Common myeloid progenitor, CD34-positive (primary cell): ENCODE results near the gene SDK2.

ENCODE experiments used
- CTCF ChIA-PET: fragments of 350-600 bp; sonication (Branson Sonifier 250); formaldehyde crosslinking; loops from one replicate; lab custom pipeline; 2021; ENCODE audit warnings: antibody characterized with exemption; lab: Charles Lee
- POLR2A ChIA-PET: fragments of 350-600 bp; sonication (Branson Sonifier 250); formaldehyde crosslinking; loops from one replicate; lab custom pipeline; 2021; ENCODE audit warnings: antibody characterized with exemption; lab: Charles Lee
- DNase-seq, 3 donors: peaks; one replicate each; pipeline versions ENCODE4 v3.0.0 to v3.0.0-alpha.2; 2013
- H3K27ac ChIP-seq, 2 experiments: 1 replicate in 1 of 2; 2 replicates in 1 of 2; pipeline ENCODE4 v1.7.0; 2013; ENCODE audit warnings: inconsistent platforms in 2 of 2, low read length in 2 of 2, mild to moderate bottlenecking in 2 of 2, low read depth in 1 of 2, moderate library complexity in 1 of 2; ENCODE audit not compliant: severe bottlenecking in 2 of 2, insufficient read depth in 1 of 2, poor library complexity in 1 of 2
- H3K27me3 ChIP-seq, 5 experiments: replicated peaks in 2 of 5; 1 replicate in 3 of 5; 2 replicates in 2 of 5; pipeline versions ENCODE4 v1.6.1 to v1.7.0; 2013; ENCODE audit warnings: low read length in 4 of 5, mild to moderate bottlenecking in 2 of 5, moderate library complexity in 2 of 5, inconsistent platforms in 1 of 5; ENCODE audit not compliant: insufficient read depth in 5 of 5, control insufficient read depth in 4 of 5
- H3K36me3 ChIP-seq, 4 experiments: 1 replicate in 2 of 4; 2 replicates in 2 of 4; pipeline versions ENCODE4 v1.6.1 to v1.7.0; 2013; ENCODE audit warnings: low read length in 3 of 4, control low read depth in 1 of 4, mild to moderate bottlenecking in 1 of 4; ENCODE audit not compliant: control insufficient read depth in 4 of 4, insufficient read depth in 4 of 4
- H3K4me1 ChIP-seq, 4 experiments: 1 replicate in 3 of 4; 2 replicates in 1 of 4; pipeline versions ENCODE4 v1.6.1 to v1.7.1; 2013; ENCODE audit warnings: low read length in 3 of 4, mild to moderate bottlenecking in 3 of 4, control low read depth in 1 of 4, inconsistent platforms in 1 of 4, moderate library complexity in 1 of 4; ENCODE audit not compliant: control insufficient read depth in 4 of 4, insufficient read depth in 4 of 4; ENCODE audit errors: control extremely low read depth in 1 of 4
- H3K4me3 ChIP-seq, 7 experiments: 1 replicate in 4 of 7; 2 replicates in 3 of 7; pipeline versions ENCODE4 v1.5.1 to v1.7.0; 2013; ENCODE audit warnings: mild to moderate bottlenecking in 7 of 7, low read length in 6 of 7, moderate library complexity in 6 of 7, inconsistent platforms in 2 of 7, low read depth in 2 of 7, control low read depth in 1 of 7; ENCODE audit not compliant: insufficient read depth in 4 of 7, control insufficient read depth in 1 of 7; ENCODE audit errors: extremely low read depth in 1 of 7
- H3K9me3 ChIP-seq, 5 experiments: 1 replicate in 4 of 5; 2 replicates in 1 of 5; pipeline versions ENCODE4 v1.6.1 to v1.7.1; 2013; ENCODE audit warnings: low read length in 4 of 5, mild to moderate bottlenecking in 2 of 5, inconsistent platforms in 1 of 5, low read depth in 1 of 5, moderate library complexity in 1 of 5; ENCODE audit not compliant: control insufficient read depth in 4 of 5, insufficient read depth in 2 of 5; ENCODE audit errors: control extremely low read depth in 1 of 5
- WGBS: methylation state at CpG from one replicate; pipeline ENCODE4 v1.1.5; 2013; ENCODE audit not compliant: insufficient coverage; 5-methylcytosine and 5-hydroxymethylcytosine counted together

Gene SDK2

GRCh38 chr17:73411313-73411747, 232.9 kb downstream of the SDK2 start:
- ChIA-PET CTCF (no interaction called here), POLR2A (no interaction called here)
- H3K4me1 ChIP-seq, result no peaks in the 10 kb centered on the region
- no peaks in the 10 kb centered on the region for H3K27me3 ChIP-seq
- H3K36me3 ChIP-seq, result peaks cover 0 to 17% (median under 1%) of the 10 kb centered on the region in 4 experiments
- H3K27ac ChIP-seq, result no peak overlapping the region
- WGBS, result 100% methylated on average over 6 of the region's 13 CpGs
- DNase-seq, result no peak
- no peaks in the 10 kb centered on the region for H3K9me3 ChIP-seq
- no peak overlapping the region for H3K4me3 ChIP-seq

- WGBS, result 70% methylated on average over 10 of the region's 11 CpGs
- Histone ChIP-seq H3K27ac (no peak overlapping the region), H3K36me3 (peaks cover 0 to 17% (median under 1%) of the 10 kb centered on the region in 4 experiments), H3K9me3 (no peaks in the 10 kb centered on the region), H3K27me3 (no peaks in the 10 kb centered on the region), H3K4me3 (no peak overlapping the region), H3K4me1 (no peaks in the 10 kb centered on the region)
- ChIA-PET CTCF (no interaction called here), POLR2A (no interaction called here)
- no peak for DNase-seq
These were observed 233.5 kb downstream of the SDK2 start for GRCh38 chr17:73410586-73411312.

GRCh38 chr17:73404246-73404645, 240.0 kb downstream of the SDK2 start:
- POLR2A ChIA-PET, result interaction anchor here (0.6 kb wide), 1 partner anchor 1236 kb away, joined by 3 read pairs; no protein-coding TSS in a partner anchor
- CTCF ChIA-PET, result interaction anchor here (0.6 kb wide), 1 partner anchor 687 kb away, joined by 3 read pairs; no protein-coding TSS in a partner anchor
- peaks cover 0 to 7% (median 3%) of the 10 kb centered on the region in 4 experiments for H3K4me1 ChIP-seq
- H3K27ac ChIP-seq, result no peak overlapping the region
- H3K9me3 ChIP-seq, result no peaks in the 10 kb centered on the region
- H3K27me3 ChIP-seq, result no peaks in the 10 kb centered on the region
- H3K4me3 ChIP-seq, result no peak overlapping the region
- 95% methylated on average over 3 of the region's 4 CpGs for WGBS
- no peak for DNase-seq
- peaks cover 0 to 10% (median under 1%) of the 10 kb centered on the region in 4 experiments for H3K36me3 ChIP-seq

DNA sequence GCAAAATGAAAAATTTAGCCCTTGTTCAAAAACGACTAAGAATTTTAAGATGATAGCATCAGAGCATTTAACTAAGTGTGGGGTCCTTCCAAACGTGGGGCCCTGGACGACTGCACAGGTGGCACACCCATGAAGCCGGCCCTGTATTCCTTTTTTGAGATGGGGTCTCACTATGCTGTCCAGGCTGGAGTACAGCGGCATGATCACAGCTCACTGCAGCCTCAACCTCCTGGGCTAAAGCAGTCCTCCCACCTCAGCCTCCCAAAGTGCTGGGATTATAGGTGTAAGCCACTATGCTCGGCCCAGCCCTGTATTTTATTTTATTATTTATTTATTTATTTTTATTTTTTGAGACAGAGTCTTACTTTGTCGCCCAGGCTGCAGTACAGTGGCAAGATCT, 241.8 kb downstream of the SDK2 start:
- Histone ChIP-seq H3K27ac (no peak overlapping the region), H3K36me3 (peaks cover 0 to 18% (median 0%) of the 10 kb centered on the region in 4 experiments), H3K4me3 (no peak overlapping the region), H3K27me3 (no peaks in the 10 kb centered on the region), H3K4me1 (peaks cover 0 to 7% (median 3%) of the 10 kb centered on the region in 4 experiments), H3K9me3 (no peaks in the 10 kb centered on the region)
- DNase-seq, result no peak
- ChIA-PET CTCF (no interaction called here), POLR2A (no interaction called here)
- WGBS, result 96% methylated on average over 5 of the region's 7 CpGs

GRCh38 chr17:73401911-73402310, 242.3 kb downstream of the SDK2 start:
- Histone ChIP-seq H3K36me3 (peaks cover 0 to 22% (median 0%) of the 10 kb centered on the region in 4 experiments), H3K27ac (no peak overlapping the region), H3K4me3 (peak overlapping the region in 1 of 7 experiments; percentile 60), H3K4me1 (peaks cover 0 to 7% (median 3%) of the 10 kb centered on the region in 4 experiments), H3K9me3 (no peaks in the 10 kb centered on the region), H3K27me3 (no peaks in the 10 kb centered on the region)
- peak; percentile 63 to 89 (median 81) for DNase-seq
- POLR2A ChIA-PET, result no interaction called here
- WGBS, result 36% methylated on average over 10 of the region's 18 CpGs
- CTCF ChIA-PET, result no interaction called here

- Histone ChIP-seq H3K9me3 (no peaks in the 10 kb centered on the region), H3K27me3 (no peaks in the 10 kb centered on the region), H3K4me3 (no peak overlapping the region), H3K4me1 (peaks cover 0 to 7% (median 3%) of the 10 kb centered on the region in 4 experiments), H3K36me3 (peaks cover 0 to 25% (median 0%) of the 10 kb centered on the region in 4 experiments), H3K27ac (no peak overlapping the region)
- 98% methylated on average over 18 of the region's 18 CpGs for WGBS
- no peak for DNase-seq
- CTCF ChIA-PET, result no interaction called here
- POLR2A ChIA-PET, result no interaction called here
These were observed 243.2 kb downstream of the SDK2 start for GRCh38 chr17:73400915-73401545.

GRCh38 chr17:73399056-73399455, 245.2 kb downstream of the SDK2 start:
- Histone ChIP-seq H3K4me3 (no peak overlapping the region), H3K9me3 (no peaks in the 10 kb centered on the region), H3K27ac (no peak overlapping the region), H3K27me3 (no peaks in the 10 kb centered on the region), H3K4me1 (peaks cover 0 to 7% (median 3%) of the 10 kb centered on the region in 4 experiments), H3K36me3 (peaks cover 0 to 33% (median 0%) of the 10 kb centered on the region in 4 experiments)
- DNase-seq, result no peak
- CTCF ChIA-PET, result no interaction called here
- WGBS, result 94% methylated on average over 10 of the region's 11 CpGs
- POLR2A ChIA-PET, result no interaction called here
